ENCODE results near the gene WFS1. TPM values are rescaled to one million over a fixed set of nuclear protein-coding genes. Genes with fewer than 3 reads are reported as not detected.

WFS1 gene, protein sequence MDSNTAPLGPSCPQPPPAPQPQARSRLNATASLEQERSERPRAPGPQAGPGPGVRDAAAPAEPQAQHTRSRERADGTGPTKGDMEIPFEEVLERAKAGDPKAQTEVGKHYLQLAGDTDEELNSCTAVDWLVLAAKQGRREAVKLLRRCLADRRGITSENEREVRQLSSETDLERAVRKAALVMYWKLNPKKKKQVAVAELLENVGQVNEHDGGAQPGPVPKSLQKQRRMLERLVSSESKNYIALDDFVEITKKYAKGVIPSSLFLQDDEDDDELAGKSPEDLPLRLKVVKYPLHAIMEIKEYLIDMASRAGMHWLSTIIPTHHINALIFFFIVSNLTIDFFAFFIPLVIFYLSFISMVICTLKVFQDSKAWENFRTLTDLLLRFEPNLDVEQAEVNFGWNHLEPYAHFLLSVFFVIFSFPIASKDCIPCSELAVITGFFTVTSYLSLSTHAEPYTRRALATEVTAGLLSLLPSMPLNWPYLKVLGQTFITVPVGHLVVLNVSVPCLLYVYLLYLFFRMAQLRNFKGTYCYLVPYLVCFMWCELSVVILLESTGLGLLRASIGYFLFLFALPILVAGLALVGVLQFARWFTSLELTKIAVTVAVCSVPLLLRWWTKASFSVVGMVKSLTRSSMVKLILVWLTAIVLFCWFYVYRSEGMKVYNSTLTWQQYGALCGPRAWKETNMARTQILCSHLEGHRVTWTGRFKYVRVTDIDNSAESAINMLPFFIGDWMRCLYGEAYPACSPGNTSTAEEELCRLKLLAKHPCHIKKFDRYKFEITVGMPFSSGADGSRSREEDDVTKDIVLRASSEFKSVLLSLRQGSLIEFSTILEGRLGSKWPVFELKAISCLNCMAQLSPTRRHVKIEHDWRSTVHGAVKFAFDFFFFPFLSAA
- 10 to 100 TPM; 47.9 to 76.6 (median 60.7) TPM for total RNA-seq
- 53.3 TPM for polyA plus RNA-seq
- long read RNA-seq, donor 1, transcript WFS1-201 (8 exons, 3,640 nt) = major isoform, 61 of 150 reads
- long read RNA-seq, donor 1, transcript WFS1-202 (8 exons, 3,255 nt) = minor isoform, 20 of 150 reads
- long read RNA-seq, donor 1, partial matches to known transcripts = 58 of 150 reads
- long read RNA-seq, donor 1, other reads (novel, unspliced or antisense) = 6 of 150 reads
- long read RNA-seq, donor 2, transcript WFS1-202 (8 exons, 3,255 nt) = minor isoform, 34 of 201 reads
- long read RNA-seq, donor 2, transcript WFS1-206 (2 exons, 570 nt) = minor isoform, 6 of 201 reads
- long read RNA-seq, donor 2, transcript WFS1-201 (8 exons, 3,640 nt) = major isoform, 95 of 201 reads
- long read RNA-seq, donor 2, partial matches to known transcripts = 60 of 201 reads
- long read RNA-seq, donor 2, other reads (novel, unspliced or antisense) = 5 of 201 reads
- long read RNA-seq, donor 3, transcript WFS1-202 (8 exons, 3,255 nt) = minor isoform, 63 of 540 reads
- long read RNA-seq, donor 3, transcript WFS1-206 (2 exons, 570 nt) = minor isoform, 11 of 540 reads
- long read RNA-seq, donor 3, transcript WFS1-201 (8 exons, 3,640 nt) = major isoform, 209 of 540 reads
- long read RNA-seq, donor 3, partial matches to known transcripts = 244 of 540 reads
- long read RNA-seq, donor 3, other reads (novel, unspliced or antisense) = 10 of 540 reads
- long read RNA-seq, donor 4, transcript WFS1-206 (2 exons, 570 nt) = minor isoform, 5 of 141 reads
- long read RNA-seq, donor 4, transcript WFS1-201 (8 exons, 3,640 nt) = major isoform, 73 of 141 reads
- long read RNA-seq, donor 4, transcript WFS1-202 (8 exons, 3,255 nt) = minor isoform, 25 of 141 reads
- long read RNA-seq, donor 4, partial matches to known transcripts = 34 of 141 reads
- long read RNA-seq, donor 4, other reads (novel, unspliced or antisense) = 4 of 141 reads

DNA sequence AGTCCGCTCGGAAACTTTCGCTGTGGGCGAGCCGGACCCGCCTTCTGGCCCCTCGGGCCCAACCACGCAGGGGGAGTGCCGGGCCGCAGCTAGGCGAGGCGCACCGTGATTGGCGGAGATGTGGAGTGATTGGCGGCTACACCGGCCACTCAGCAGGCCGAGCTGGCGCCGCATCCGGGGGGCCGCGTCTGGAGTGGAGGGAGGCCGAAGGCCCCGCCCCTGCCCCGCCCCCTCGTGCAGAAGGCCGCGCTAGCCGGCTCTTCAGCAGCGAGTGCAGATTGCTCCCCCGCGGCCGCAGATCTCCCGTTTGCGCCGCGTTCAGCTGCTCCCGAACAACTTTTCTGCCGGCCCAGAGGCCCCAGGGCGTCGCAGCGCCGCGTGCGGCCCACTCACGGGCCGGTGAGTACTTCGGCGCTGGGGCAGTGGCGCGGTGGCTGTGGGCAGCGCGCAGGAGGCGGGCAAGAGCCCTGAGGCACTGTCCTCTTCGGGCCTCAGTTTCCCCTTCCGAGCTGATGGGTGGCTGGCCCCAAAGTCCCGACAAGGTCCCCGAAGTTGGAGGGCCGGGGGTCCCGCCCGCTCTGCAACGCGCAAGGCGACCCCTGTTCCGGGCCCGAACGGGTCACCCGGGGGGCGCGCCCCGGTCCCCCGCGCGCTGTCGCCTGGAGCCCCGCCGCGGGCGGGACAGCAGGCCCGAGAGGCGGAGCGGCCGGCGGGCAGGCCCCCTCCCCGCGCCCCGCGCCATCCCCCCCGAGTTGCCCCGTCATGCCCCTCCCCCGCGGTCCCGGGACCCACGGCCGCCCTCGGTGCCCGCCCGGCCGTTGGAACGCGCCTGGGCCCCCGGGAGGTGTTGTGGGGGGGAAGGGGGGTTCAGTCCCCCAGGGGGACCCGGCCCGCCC is at the start of gene WFS1:
Gene WFS1 (plus strand): TSS at position 235 of the 896 bp plus-strand sequence. CDS start 7,606 bp downstream, outside the sequence.
- DNase-seq (peak; percentile 99 to 100 (median 100)), ATAC-seq (peak; percentile 99 to 100)
- peak within 1 kb of the TSS; percentile 73 for H3K4me3 ChIP-seq (ENCODE audit: low read length)
- WGBS = under 1% methylated on average over 104 of the region's 104 CpGs
- H3K27me3 ChIP-seq (ENCODE audit: control insufficient read depth, insufficient read depth) = no peaks in the 10 kb centered on the region
- peaks cover 24% of the 10 kb centered on the region for H3K4me1 ChIP-seq (ENCODE audit: control insufficient read depth, insufficient read depth, low read length)
- H3K9me3 ChIP-seq (ENCODE audit: control insufficient read depth, low read length) = no peaks in the 10 kb centered on the region
- intact Hi-C loops (cut with DNase I) = no loop called here
- peak within 1 kb of the TSS; percentile 55 for H3K27ac ChIP-seq (ENCODE audit: low read length)

DNA sequence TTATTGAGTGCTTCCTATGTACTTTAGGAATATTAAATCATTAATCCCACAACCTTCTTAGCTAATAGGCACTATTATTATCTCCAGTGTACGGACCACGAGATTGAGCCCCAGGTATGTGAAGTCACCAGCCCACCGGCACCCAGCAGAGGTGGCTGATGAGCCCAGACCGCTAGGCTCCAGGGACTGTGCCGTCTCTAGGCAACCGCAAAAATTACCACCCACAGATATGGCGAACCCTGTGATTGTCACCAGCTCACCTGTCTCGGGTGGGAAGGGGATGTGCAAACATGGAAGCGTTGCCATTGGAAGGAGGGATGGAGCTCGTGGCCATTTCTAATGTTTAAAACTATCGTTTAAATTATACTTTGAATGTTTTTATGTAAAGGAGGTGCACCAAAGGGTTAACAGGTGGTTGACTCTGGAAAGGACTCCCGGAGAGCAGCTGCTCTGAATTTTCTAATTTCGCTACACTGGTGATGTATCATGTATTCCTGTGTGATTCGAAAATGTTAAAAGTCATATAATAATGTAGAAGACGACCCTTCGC is 48.3 kb upstream of the WFS1 start:
- Histone ChIP-seq H3K27ac (ENCODE audit: low read length) (no peak overlapping the region), H3K4me3 (ENCODE audit: low read length) (peak overlapping the region; percentile 35), H3K27me3 (ENCODE audit: control insufficient read depth, insufficient read depth) (peaks cover 2% of the 10 kb centered on the region), H3K9me3 (ENCODE audit: control insufficient read depth, low read length) (peaks cover 3% of the 10 kb centered on the region), H3K4me1 (ENCODE audit: control insufficient read depth, insufficient read depth, low read length) (no peaks in the 10 kb centered on the region)
- DNase-seq = no peak
- intact Hi-C loops (cut with DNase I) = no loop called here
- 16% methylated on average over 16 of the region's 16 CpGs for WGBS
- peak in 1 of 2 donors; percentile 24 for ATAC-seq

DNA sequence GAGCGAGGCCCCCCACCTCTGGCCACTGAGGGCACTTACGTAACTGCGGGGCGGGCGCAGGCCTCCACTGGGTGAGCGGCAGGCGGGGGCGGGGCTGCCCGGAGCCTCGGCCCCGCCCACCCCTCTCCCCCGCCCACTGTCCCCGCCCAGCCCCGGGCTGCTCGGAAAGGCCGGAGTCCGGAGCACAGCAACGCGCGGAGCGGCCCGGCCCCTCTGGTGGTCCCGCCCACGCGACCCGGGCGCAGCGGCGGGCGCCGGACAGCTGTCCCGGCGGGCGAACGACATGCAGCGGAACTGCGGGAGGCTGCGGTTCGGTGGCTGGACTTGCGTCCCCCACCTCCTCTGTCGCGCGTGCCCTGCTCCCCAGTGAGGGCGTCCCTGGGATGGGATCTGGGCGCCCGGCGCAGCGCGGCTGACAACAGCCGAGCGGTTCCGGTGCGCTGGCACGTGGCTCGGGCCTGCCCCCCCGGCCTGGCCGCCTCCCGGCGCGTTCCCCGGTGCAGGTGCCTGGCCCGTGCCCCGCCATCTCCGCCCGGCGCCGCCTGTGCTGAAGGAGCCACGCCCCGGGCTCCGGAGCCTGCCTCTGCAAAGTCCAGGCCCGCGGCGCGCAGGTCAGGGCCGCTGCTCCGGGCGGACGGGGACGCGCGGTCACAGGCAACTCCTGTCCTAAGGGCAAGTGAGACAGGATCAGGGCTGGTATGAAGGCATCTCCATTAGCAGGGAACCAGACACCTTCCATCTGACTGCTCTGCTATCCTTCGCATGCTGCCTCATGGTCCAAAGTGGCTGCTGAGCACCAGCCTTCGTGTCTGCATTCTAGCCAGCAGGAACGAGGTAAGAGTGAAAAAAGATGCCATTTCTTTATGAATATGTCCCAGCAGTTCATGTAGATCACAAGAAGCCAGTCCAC is 47.5 kb upstream of the WFS1 start:
- ATAC-seq = peak; percentile 85 to 90
- Histone ChIP-seq H3K27me3 (ENCODE audit: control insufficient read depth, insufficient read depth) (peaks cover 2% of the 10 kb centered on the region), H3K4me1 (ENCODE audit: control insufficient read depth, insufficient read depth, low read length) (no peaks in the 10 kb centered on the region), H3K9me3 (ENCODE audit: control insufficient read depth, low read length) (peaks cover 3% of the 10 kb centered on the region), H3K4me3 (ENCODE audit: low read length) (peak overlapping the region; percentile 35), H3K27ac (ENCODE audit: low read length) (no peak overlapping the region)
- DNase-seq = peak; percentile 37 to 79 (median 73)
- intact Hi-C loops (cut with DNase I) = no loop called here
- 9% methylated on average over 84 of the region's 84 CpGs for WGBS

DNA sequence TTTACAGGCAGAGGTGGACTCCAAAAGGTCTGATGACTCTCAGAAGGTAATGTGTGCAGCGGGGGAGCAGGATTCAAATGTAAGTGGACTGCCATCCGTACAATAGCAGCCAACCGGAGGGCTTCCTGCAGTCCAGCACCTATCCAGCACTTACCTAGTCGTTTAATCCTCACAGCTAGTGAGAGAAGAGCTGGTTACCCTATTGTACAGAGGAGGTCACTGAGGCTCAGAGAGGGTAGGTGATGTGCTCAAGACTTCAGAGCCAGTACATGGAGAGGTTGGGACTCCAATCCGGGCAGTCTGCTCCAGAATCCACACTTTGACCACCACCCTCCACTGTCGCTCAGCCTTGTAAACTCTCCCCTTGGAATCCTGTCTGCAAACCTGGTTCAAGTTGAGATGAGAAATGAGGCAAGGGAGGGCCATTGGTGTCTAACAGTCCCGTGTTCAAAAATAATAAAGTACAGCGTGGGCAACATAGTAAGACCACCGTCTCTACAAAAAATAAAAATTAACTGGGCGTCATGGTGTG is 46.8 kb upstream of the WFS1 start:
- DNase-seq = no peak
- H3K4me3 ChIP-seq (ENCODE audit: low read length) = no peak overlapping the region
- intact Hi-C loops (cut with DNase I) = no loop called here
- no peak overlapping the region for H3K27ac ChIP-seq (ENCODE audit: low read length)
- H3K4me1 ChIP-seq (ENCODE audit: control insufficient read depth, insufficient read depth, low read length) = no peaks in the 10 kb centered on the region
- 65% methylated on average over 10 of the region's 10 CpGs for WGBS
- no peak for ATAC-seq
- peaks cover 3% of the 10 kb centered on the region for H3K9me3 ChIP-seq (ENCODE audit: control insufficient read depth, low read length)
- H3K27me3 ChIP-seq (ENCODE audit: control insufficient read depth, insufficient read depth) = peaks cover 2% of the 10 kb centered on the region

DNA sequence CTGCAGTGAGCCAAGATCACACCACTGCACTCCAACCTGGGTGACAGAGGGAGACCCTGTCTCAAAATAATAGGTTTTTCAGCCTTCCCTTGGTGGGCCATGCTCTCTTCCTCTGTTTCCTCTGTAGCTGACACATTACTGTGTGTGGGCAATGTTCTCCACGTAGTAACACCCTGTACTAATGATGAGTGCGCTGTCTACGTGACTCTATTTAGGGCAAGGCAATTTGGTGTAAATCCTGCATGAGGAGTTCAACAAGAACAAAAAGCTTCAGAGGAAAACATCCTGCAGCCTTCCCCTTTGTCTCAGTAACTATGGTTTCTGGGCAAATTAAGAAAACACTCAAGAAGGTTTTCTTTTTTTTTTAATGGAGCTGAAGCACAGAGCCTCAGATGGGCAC is 44.9 kb upstream of the WFS1 start:
- no peak overlapping the region for H3K27ac ChIP-seq (ENCODE audit: low read length)
- H3K4me1 ChIP-seq (ENCODE audit: control insufficient read depth, insufficient read depth, low read length) = no peaks in the 10 kb centered on the region
- 71% methylated on average over 3 of the region's 3 CpGs for WGBS
- no peak for DNase-seq
- intact Hi-C loops (cut with DNase I) = no loop called here
- ATAC-seq = no peak
- peaks cover 2% of the 10 kb centered on the region for H3K27me3 ChIP-seq (ENCODE audit: control insufficient read depth, insufficient read depth)
- H3K9me3 ChIP-seq (ENCODE audit: control insufficient read depth, low read length) = peaks cover 3% of the 10 kb centered on the region
- no peak overlapping the region for H3K4me3 ChIP-seq (ENCODE audit: low read length)

DNA sequence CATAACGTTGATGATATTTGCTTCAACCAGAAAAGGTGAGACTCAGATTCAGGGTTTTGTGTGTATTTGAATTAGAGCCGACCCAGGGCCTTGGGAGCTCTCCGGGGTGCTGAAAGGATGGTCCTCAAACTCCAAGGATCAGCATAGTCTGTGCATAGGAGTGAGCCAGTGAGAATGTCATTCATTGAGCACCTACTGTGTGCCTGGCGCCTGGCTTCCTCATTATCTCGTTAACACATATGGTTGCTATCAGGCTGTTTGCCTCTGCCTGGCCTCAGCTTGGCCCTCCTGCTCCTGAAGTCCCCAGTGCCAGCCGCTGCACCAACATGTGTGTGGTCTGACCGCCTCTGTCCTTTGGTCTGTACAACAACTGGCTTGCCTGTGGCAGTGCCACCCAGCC is 44.2 kb upstream of the WFS1 start:
- WGBS = 38% methylated on average over 7 of the region's 7 CpGs
- intact Hi-C loops (cut with DNase I) = no loop called here
- H3K4me1 ChIP-seq (ENCODE audit: control insufficient read depth, insufficient read depth, low read length) = no peaks in the 10 kb centered on the region

DNA sequence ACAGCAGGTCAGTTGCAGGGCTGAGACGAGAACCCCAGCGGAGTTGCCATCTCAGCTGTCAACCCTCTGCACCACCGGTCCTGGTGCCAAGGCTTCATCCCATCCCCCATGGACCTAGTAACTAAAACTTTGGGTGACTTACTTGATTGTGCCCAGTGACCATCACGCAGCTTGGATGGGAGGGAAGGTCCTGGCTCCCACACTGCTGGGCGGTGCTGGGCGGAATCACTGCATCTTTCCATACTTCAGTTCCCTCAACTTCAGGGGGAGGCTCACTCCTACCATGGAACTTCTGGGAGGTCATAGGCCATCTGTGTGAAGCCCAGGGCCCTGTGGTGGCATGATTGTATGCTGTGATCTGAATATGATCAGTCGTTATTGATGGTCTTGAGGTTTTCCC is 43.1 kb upstream of the WFS1 start:
- no peak for ATAC-seq
- intact Hi-C loops (cut with DNase I) = no loop called here
- no peak for DNase-seq
- H3K27ac ChIP-seq (ENCODE audit: low read length) = no peak overlapping the region
- peaks cover 3% of the 10 kb centered on the region for H3K9me3 ChIP-seq (ENCODE audit: control insufficient read depth, low read length)
- no peaks in the 10 kb centered on the region for H3K4me1 ChIP-seq (ENCODE audit: control insufficient read depth, insufficient read depth, low read length)
- H3K27me3 ChIP-seq (ENCODE audit: control insufficient read depth, insufficient read depth) = no peaks in the 10 kb centered on the region
- no peak overlapping the region for H3K4me3 ChIP-seq (ENCODE audit: low read length)
- 86% methylated on average over 7 of the region's 7 CpGs for WGBS

More for the DNA sequence above, 44.2 kb upstream of the WFS1 start:
- Histone ChIP-seq H3K9me3 (ENCODE audit: control insufficient read depth, low read length) (peaks cover 3% of the 10 kb centered on the region), H3K4me3 (ENCODE audit: low read length) (no peak overlapping the region), H3K27me3 (ENCODE audit: control insufficient read depth, insufficient read depth) (no peaks in the 10 kb centered on the region), H3K27ac (ENCODE audit: low read length) (no peak overlapping the region)
- DNase-seq (no peak), ATAC-seq (no peak)

DNA sequence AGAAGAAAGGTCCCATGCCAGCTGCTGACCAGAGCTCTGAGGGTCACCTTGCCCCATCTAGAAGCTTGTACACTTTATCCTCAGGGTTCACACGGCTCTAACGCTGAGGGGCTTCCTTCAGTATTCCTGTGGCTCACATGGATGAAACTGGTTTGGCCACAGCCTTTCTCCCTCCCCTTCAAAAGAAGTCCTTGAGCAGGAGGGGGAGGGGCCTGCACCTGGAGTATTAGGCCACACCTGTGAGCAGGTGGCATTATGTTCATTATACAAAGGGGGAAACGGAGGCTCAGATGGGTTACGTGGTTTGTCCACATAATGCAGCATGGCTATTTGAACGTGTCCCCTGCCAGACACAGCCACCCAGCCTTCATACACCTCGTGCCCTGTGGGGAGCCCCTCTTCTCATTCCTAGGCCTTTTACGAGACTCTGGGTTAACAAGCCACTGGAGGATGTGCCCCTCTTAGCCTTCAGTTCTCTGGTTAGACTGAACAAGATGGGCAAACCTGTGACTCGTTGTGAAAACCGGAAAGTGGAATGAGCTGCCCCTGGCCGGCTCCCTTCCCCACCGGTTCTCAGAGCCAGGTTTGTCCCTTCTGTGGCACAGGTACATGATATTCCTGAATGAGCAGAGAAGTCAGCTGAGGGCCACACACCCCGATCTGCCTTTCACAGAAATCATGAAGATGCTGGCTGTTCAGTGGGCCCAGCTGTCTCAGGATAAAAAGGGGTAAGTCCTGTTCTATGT is 42.1 kb upstream of the WFS1 start:
- 78% methylated on average over 12 of the region's 12 CpGs for WGBS

More for the DNA sequence above, 42.1 kb upstream of the WFS1 start:
- no peak for DNase-seq
- Histone ChIP-seq H3K27ac (ENCODE audit: low read length) (no peak overlapping the region), H3K4me3 (ENCODE audit: low read length) (no peak overlapping the region), H3K4me1 (ENCODE audit: control insufficient read depth, insufficient read depth, low read length) (no peaks in the 10 kb centered on the region), H3K27me3 (ENCODE audit: control insufficient read depth, insufficient read depth) (no peaks in the 10 kb centered on the region), H3K9me3 (ENCODE audit: control insufficient read depth, low read length) (no peaks in the 10 kb centered on the region)
- no peak for ATAC-seq
- intact Hi-C loops (cut with DNase I) = no loop called here
